Stimulated activated CD8-positive, alpha-beta memory T cell treated with anti-CD3 and anti-CD28 coated beads, Interleukin-7, amount 100 ng/mL, for 24 hours (primary cell): Measurements from ENCODE around the gene CD276.
A peak's percentile ranks its signal among the peaks of the same experiment; 100 is the strongest.
"Not testable (repeated sequence)": the region's sequence is repeated elsewhere in the genome, so short reads cannot be mapped to it uniquely, and the experiment has no call there.

ENCODE experiments used
- DNase-seq: peaks from one replicate; pipeline ENCODE4 v3.0.0-alpha.2; 2020; ENCODE audit warnings: low read depth

Gene CD276

DNA sequence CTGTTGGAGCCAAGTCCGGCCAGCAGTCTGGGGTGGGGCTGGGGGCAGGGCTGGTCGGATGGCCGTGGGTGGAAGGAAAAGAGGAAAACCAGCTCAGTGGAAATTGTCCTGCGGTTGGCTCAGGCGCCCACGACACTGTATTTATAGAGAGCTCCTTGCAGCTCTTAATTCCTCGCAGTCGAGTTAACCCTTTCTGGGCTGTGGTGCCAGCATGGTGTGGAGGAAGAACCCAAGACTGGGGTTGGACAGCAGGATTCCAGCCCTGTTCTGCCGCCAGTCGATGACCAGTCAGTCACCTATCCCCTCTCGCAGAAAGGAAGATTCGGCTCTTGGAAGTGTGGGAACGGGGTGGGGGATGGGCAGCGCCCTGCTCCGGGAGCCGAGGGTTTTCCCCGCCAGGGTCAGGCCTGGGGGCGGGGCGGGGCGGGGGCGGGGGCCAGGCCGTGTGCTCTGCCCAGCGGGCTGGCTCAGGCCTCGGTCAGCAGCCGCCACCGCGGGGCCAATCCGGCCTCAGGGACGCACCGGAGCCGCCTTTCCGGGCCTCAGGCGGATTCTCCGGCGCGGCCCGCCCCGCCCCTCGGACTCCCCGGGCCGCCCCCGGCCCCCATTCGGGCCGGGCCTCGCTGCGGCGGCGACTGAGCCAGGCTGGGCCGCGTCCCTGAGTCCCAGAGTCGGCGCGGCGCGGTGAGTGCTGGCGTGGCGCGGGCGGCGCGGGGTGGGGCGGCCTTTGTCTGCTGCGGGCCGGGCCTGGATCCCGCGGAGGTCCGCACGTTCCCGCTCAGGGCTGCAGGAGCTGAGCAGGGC lies at the start of gene CD276:
Gene CD276, plus strand, starts transcription at position 607 of the 804 bp plus-strand sequence. CDS start 15,257 bp downstream, outside the sequence.
- no peak for DNase-seq

DNA sequence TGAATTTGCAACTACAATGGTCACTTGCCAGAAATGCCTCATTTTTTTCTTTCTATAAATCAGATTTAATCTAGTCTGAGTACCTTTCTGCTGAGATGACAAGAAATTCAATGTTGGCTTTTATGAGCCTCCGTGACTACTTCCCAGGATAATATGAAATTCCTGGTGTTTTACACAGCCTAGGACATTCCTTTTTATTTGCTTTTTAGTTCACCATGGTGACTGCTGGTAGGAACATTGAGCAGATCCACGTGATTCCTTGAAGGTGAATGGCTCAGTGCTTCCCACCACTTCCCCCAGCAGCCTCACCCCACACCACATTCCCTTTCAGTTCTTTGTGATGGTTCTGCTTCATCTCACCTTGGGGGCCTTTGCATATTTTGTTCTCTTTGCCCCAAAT lies 46.7 kb upstream of the CD276 start:
- no peak for DNase-seq

DNA sequence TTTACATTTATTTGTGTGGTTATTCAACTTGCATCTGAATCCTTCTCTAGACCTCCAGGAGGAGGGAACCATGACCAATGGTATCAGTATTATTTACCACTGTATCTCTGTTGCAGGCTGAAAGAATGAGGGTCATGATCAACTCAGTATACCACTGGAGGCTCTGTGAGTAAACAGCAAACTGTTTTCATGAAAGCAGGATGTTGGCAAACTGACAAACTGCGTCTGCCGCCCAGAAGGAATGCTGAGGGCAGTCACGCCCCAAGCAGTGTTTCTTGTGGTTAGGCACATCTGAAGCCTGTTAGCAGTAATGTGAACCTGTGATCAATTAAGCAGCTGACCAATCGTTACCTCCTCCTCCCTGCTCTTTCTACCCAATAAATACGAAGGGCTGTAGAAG lies 44.7 kb upstream of the CD276 start:
- DNase-seq = not testable (repeated sequence)

- DNase-seq = no peak
These were observed 36.7 kb upstream of the CD276 start for GRCh38 chr15:73647259-73648013.

DNA sequence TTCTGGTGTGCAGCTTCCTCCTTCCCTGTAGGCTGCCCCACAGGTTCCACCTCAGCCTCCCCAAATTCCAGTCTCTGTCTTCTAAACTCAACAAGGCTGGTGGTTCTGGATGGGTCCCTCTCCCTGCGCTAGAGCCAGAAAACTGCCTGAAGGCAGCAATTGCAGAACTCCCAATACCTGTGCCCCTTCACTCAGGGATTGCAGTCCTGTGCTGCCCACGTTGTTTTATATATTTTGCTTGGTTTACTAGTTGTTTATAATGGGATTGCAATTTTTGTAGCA lies 36.2 kb upstream of the CD276 start:
- DNase-seq = no peak

- DNase-seq = no peak
These were observed 33.6 kb upstream of the CD276 start for GRCh38 chr15:73650416-73651126.

DNA sequence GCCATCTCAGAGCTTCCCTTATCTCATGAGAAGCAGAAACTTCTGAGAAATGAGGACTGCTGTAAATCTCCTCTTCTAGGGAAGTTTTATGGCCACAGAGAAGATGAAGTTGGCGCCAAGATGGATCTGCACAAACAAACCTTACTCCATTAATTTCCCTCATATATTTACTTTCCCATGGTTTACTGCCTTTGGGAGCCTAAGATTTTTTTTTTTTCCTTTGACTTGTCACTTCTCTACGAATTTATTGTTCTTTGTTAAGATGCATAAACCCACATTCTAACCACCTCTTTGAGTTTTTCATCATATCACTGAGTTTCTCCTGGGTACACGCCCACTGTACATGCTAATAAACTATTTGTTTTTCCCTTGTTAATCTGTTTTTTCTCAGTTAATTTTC lies 29.5 kb upstream of the CD276 start:
- no peak for DNase-seq

DNA sequence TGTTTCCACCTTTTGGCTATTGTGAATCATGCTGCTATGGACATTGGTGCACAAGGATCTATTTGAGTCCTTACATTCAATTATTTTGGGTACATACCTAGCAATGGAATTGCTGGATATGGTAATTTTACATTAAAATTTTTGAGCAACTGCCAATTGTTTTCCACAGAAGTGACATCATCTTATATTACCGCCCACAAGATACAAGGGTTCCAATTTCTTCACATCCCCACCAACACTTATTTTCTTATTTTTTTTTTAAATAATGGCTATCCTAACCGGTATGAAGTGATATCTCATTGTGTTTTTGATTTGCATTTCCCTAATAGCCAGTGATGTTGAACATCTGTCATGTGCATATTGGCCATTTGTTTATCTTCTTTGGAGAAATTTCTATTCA lies 28.5 kb upstream of the CD276 start:
- DNase-seq = no peak

DNA sequence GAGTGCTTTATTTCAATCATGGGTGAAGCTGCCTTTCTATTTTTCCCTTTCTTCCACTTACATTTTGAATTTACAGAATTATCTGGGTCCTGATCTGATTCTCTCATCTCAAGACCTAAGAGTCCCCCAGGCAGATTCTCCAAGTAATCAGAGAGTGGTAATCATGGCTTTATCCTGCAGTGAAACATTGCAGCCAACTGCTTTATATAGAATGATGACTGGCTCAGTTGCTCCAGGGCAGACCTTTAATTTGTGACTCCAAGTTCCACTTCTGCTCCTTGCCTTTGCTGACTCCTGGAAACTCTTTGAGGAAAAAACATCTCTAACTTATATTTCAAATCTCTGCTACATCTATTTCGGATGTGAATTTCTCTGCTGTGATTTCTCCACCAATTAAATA lies 25.5 kb upstream of the CD276 start:
- DNase-seq = no peak

- DNase-seq = no peak
These were observed 23.7 kb upstream of the CD276 start for GRCh38 chr15:73660455-73660854.

DNA sequence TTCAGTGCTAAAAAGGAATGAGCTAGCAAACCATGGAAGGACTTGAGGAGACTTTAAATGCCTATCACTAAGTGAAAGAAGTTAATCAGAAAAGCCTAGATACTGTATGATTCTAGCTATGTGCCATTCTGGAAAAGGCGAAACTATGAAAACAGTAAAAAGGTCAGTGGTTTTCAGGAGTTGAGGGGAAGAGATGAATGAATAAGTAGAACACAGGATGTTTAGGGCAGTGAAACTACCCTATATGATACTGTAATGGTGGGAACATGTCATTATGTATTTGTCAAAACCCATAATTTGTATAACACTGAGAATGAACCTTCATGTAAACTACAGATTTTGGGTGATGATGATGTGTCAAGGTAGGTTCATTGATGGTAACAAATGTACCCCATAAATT lies 9.6 kb upstream of the CD276 start:
- DNase-seq = no peak

DNA sequence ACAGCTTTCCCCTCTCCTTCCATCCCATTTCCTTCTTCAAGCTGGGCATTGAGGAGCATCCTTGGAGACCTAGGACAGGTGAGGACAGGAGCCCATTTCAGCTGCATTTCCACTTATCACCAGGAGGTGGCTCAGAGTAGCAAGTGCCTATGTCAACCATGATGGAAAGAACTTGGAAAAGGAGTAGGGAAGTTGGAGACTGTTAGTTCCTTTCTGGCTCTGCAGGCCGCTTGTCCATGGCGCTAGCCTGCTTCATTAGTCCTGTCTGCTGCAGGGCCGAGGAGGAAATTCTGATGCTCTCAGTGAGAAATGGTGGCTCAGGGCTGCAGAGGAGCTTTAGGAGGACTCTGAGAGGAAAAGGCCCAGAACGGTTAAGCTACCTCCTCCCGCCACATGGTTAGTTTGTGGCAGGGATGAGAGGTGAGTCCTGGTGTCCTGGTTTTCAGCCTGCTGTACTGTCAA lies 7.0 kb upstream of the CD276 start:
- DNase-seq = peak; percentile 16

DNA sequence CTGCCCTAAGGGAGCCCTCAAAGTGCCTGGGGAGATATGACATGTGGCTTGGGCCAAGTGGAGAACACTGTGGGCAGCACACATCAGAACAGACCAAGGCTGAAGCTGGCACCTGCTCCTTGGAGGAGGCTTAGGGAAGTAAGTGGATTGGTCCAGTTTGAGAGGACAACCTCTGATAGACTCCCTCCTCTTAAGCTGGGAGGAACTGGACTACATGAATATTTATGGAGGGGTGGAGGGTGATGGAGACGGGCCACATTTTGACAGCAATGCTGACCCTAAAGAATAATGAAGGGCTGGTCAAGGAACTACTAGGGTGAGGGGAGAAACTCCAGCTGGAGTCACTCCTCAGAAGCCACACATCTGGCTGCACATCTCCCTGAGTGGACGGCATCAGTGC lies 6.5 kb upstream of the CD276 start:
- no peak for DNase-seq

GRCh38 chr15:73678498-73678897 lies 5.7 kb upstream of the CD276 start:
- DNase-seq = no peak

- no peak for DNase-seq
These were observed 5.0 kb upstream of the CD276 start for GRCh38 chr15:73679180-73679579.

- DNase-seq = no peak
These were observed 4.2 kb upstream of the CD276 start for GRCh38 chr15:73679964-73680363.

- DNase-seq = no peak
These were observed 3.6 kb upstream of the CD276 start for GRCh38 chr15:73680549-73680948.

- DNase-seq = no peak
These were observed 3.1 kb upstream of the CD276 start for GRCh38 chr15:73681063-73681462.

- no peak for DNase-seq
These were observed 2.2 kb upstream of the CD276 start for GRCh38 chr15:73681856-73682599.

DNA sequence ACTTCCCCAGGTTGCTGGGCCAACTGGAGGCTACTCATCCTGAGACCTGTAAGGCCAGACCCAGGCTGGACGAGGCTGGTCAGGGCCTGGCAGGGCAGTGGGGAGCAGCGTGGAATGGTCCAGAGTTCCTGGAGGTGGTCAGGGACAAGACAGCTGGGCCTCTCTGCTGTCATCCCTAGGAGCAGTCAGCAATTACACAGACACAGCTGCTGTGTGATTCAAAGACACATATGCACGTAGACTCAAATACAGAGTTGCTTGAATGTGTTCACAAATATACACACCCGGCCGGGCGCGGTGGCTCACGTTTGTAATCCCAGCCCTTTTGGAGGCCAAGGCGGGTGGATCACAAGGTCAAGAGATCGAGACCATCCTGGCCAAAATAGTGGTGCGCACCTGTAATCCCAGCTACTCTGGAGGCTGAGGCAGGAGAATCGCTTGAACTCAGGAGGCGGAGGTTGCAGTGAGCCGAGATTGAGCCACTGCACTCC lies 1.5 kb upstream of the CD276 start:
- no peak for DNase-seq

GRCh38 chr15:73683257-73683776 lies 866 bp upstream of the CD276 start:
- DNase-seq = no peak
